CD8-positive, alpha-beta memory T cell (primary cell): ENCODE measurements around the gene IL1B. TPM values are rescaled to one million over a fixed set of nuclear protein-coding genes. Genes with fewer than 3 reads are reported as not detected.
"Not testable (repeated sequence)": the region's sequence is repeated elsewhere in the genome, so short reads cannot be mapped to it uniquely, and the experiment has no call there.

Experiments
- CTCF ChIA-PET: fragments of 350-600 bp; sonication (Branson Sonifier 250); formaldehyde crosslinking; loops from one replicate; lab custom pipeline; 2021; ENCODE audit warnings: antibody characterized with exemption; lab: Charles Lee
- POLR2A ChIA-PET: fragments of 350-600 bp; sonication (Branson Sonifier 250); formaldehyde crosslinking; loops from one replicate; lab custom pipeline; 2021; ENCODE audit warnings: antibody characterized with exemption; lab: Charles Lee
- DNase-seq, 5 donors: peaks; one replicate each; pipeline versions ENCODE4 v3.0.0 to v3.0.0-alpha.2; 2020 to 2022; ENCODE audit warnings: mixed read lengths in 1 of 5
- H3K27ac ChIP-seq: one replicate; pipeline ENCODE4 v1.7.0; 2013; ENCODE audit warnings: low read depth, mild to moderate bottlenecking, low read length, moderate library complexity
- H3K27me3 ChIP-seq: 2 replicates; pipeline ENCODE4 v1.7.0; 2013; ENCODE audit warnings: low read length, mild to moderate bottlenecking; ENCODE audit not compliant: insufficient read depth, poor library complexity, severe bottlenecking
- H3K36me3 ChIP-seq: 2 replicates; pipeline ENCODE4 v1.7.0; 2013; ENCODE audit warnings: mild to moderate bottlenecking, low read length, moderate library complexity; ENCODE audit not compliant: insufficient read depth
- H3K4me1 ChIP-seq: 2 replicates; pipeline ENCODE4 v1.7.0; 2013; ENCODE audit warnings: mild to moderate bottlenecking, low read length, moderate library complexity; ENCODE audit not compliant: insufficient read depth
- H3K4me3 ChIP-seq: 2 replicates; pipeline ENCODE4 v1.7.0; 2013; ENCODE audit warnings: mild to moderate bottlenecking, low read length
- H3K9me3 ChIP-seq: 2 replicates; pipeline ENCODE4 v1.7.0; 2013; ENCODE audit warnings: mild to moderate bottlenecking, low read length
- H3K27ac Mint-ChIP-seq, 8 donors: one replicate each; pipeline ENCODE4 v1.8.0; 2020 to 2021; ENCODE audit warnings: mixed read lengths in 8 of 8, mild to moderate bottlenecking in 6 of 8, inconsistent platforms in 3 of 8, moderate library complexity in 3 of 8
- H3K27me3 Mint-ChIP-seq, 2 donors: one replicate each; pipeline ENCODE4 v1.8.0; 2020 to 2021; ENCODE audit warnings: mixed read lengths in 2 of 2, mild to moderate bottlenecking in 1 of 2, moderate library complexity in 1 of 2
- H3K36me3 Mint-ChIP-seq, 3 donors: one replicate each; pipeline ENCODE4 v1.8.0; 2020 to 2021; ENCODE audit warnings: mixed read lengths in 3 of 3, inconsistent platforms in 1 of 3, mild to moderate bottlenecking in 1 of 3
- H3K4me1 Mint-ChIP-seq, 3 donors: one replicate each; pipeline ENCODE4 v1.8.0; 2020 to 2021; ENCODE audit warnings: mixed read lengths in 3 of 3, inconsistent platforms in 1 of 3, mild to moderate bottlenecking in 1 of 3
- H3K4me3 Mint-ChIP-seq, 7 donors: one replicate each; pipeline ENCODE4 v1.8.0; 2020 to 2021; ENCODE audit warnings: mixed read lengths in 7 of 7, mild to moderate bottlenecking in 6 of 7, moderate library complexity in 4 of 7, inconsistent platforms in 2 of 7
- H3K9me3 Mint-ChIP-seq, 5 donors: one replicate each; pipeline ENCODE4 v1.8.0; 2020 to 2022; ENCODE audit warnings: mixed read lengths in 5 of 5, mild to moderate bottlenecking in 3 of 5, moderate library complexity in 2 of 5, inconsistent platforms in 1 of 5
- polyA plus RNA-seq: library from polyadenylated mRNA; unstranded; fragments of 300-500 nt; fragmentation: Illumina TruSeq; gene quantifications from one replicate; pipeline ENCODE4 v1.2.3, GENCODE V29; 2021
- total RNA-seq, 2 experiments: library from RNA; stranded (reverse); gene quantifications; one replicate each; pipeline ENCODE4 v1.2.3, GENCODE V29; 2021

IL1B gene
- total and polyA plus RNA-seq, 3 experiments from 2014 or later: not detected

DNA sequence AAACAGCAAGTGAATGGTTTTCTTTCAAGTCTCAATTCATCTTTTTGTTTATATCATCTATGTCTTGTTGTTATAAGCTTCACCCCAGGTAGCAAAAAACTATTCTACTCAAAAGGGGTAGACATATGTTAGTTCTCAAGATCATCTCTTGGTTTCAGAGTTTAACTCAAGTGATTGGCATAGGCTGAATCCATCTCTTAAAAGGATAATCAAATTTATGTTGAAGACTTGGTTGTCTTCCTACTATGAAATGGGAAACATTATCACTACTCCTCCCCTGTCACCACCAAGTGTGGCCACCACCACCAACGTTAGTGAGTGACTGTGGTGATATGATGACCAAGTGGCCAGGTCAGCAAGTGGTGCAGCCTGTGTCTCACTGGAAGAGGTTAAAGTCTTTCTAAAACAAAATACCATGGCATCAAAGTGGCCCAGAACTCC, 1.5 kb downstream of the IL1B start:
- ChIA-PET POLR2A (no interaction called here), CTCF (no interaction called here)
- no peak for DNase-seq
- no peaks in the 10 kb centered on the region for H3K36me3 Mint-ChIP-seq
- Histone ChIP-seq H3K27me3 (peaks cover 3% of the 10 kb centered on the region), H3K4me1 (no peaks in the 10 kb centered on the region), H3K4me3 (no peak overlapping the region), H3K27ac (no peak overlapping the region), H3K36me3 (no peaks in the 10 kb centered on the region), H3K9me3 (no peaks in the 10 kb centered on the region)
- peaks cover 17 to 19% of the 10 kb centered on the region in 2 donors for H3K27me3 Mint-ChIP-seq
- H3K27ac Mint-ChIP-seq: no peak overlapping the region
- H3K4me1 Mint-ChIP-seq: no peaks in the 10 kb centered on the region
- no peak overlapping the region for H3K4me3 Mint-ChIP-seq
- H3K9me3 Mint-ChIP-seq: no peaks in the 10 kb centered on the region

DNA sequence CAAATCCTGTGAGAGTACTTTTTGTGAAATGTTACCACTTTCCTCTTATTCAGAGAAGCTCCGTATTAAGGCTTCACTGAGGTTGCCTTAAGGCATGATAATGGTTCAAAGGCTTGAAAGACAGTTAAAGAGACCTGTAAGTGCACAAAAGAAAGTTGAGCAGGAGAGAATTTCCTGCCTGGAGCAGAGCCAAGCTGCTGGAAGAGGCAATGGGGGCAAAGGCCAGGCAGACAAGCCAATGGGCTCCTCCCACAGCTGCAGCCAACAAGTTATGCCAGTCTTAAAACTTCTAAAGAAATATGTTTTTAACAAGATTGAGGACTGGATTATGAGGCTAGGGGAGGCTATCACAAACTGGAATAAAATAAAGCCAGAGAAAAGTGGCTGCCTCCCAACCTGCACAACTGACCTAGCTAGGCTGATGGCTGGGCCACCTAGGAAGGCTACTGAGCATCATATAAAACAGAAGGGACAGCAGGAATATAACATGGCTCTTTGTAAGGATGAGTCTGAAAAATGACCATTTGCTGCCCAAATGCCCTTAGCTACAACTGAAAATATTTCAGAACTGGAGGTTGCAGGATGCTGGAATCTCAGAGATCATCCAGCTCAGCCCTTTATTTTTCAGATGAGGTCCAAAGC, 2.1 kb downstream of the IL1B start:
- Histone ChIP-seq H3K4me3 (no peak overlapping the region), H3K36me3 (no peaks in the 10 kb centered on the region), H3K4me1 (no peaks in the 10 kb centered on the region), H3K27ac (no peak overlapping the region), H3K9me3 (no peaks in the 10 kb centered on the region), H3K27me3 (peaks cover 1% of the 10 kb centered on the region)
- peaks cover 12 to 18% of the 10 kb centered on the region in 2 donors for H3K27me3 Mint-ChIP-seq
- H3K36me3 Mint-ChIP-seq: no peaks in the 10 kb centered on the region
- H3K27ac Mint-ChIP-seq: no peak overlapping the region
- POLR2A ChIA-PET: no interaction called here
- CTCF ChIA-PET: no interaction called here
- no peak for DNase-seq
- H3K4me3 Mint-ChIP-seq: no peak overlapping the region
- no peaks in the 10 kb centered on the region for H3K9me3 Mint-ChIP-seq
- no peaks in the 10 kb centered on the region for H3K4me1 Mint-ChIP-seq

DNA sequence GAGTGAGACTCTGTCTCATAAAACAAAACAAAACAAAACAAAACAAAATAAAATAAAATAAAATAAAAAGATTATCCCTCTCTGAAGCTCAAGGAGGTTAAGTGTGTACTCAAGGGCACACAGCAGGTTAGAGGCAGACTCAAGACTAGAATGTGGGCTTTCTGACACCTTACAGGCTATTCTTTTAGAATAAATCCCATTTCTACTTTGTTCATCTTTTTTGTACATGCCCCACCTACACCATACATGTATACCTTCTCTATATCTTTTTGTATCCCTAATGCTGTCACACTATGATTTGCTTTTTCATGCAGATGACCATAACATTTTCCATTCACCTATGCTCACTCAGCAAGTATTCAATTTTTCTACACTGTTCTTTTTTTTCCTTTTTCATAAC, 2.6 kb downstream of the IL1B start:
- Mint-ChIP-seq H3K4me1 (no peaks in the 10 kb centered on the region), H3K27me3 (peaks cover 11 to 14% of the 10 kb centered on the region in 2 donors)
- CTCF ChIA-PET: no interaction called here

DNA sequence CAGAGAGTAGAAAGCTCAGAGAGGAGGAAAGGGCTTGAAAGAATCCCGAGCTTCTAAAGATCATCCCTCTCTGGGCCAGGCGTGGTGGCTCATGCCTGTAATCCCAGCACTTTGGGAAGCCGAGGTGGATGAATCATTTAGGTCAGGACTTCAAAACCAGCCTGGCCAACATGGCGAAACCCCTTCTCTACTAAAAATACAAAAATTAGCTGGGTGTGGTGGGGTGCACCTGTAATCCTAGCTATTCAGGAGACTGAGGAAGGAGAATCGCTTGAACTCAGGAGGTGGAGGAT, 3.0 kb downstream of the IL1B start:
- DNase-seq, H3K36me3 Mint-ChIP-seq, H3K27me3 ChIP-seq, H3K9me3 ChIP-seq, H3K4me1 ChIP-seq, H3K4me1 Mint-ChIP-seq, H3K9me3 Mint-ChIP-seq, H3K27ac ChIP-seq, POLR2A ChIA-PET, CTCF ChIA-PET, H3K4me3 ChIP-seq, H3K36me3 ChIP-seq, H3K27ac Mint-ChIP-seq, H3K4me3 Mint-ChIP-seq: not testable (repeated sequence)
- H3K27me3 Mint-ChIP-seq: peaks cover 12 to 13% of the 10 kb centered on the region in 2 donors

More for the DNA sequence above, 2.6 kb downstream of the IL1B start:
- DNase-seq: no peak
- Histone ChIP-seq H3K4me1 (no peaks in the 10 kb centered on the region), H3K36me3 (no peaks in the 10 kb centered on the region), H3K4me3 (no peak overlapping the region), H3K27ac (no peak overlapping the region), H3K27me3 (no peaks in the 10 kb centered on the region), H3K9me3 (no peaks in the 10 kb centered on the region)
- H3K9me3 Mint-ChIP-seq: no peaks in the 10 kb centered on the region
- H3K4me3 Mint-ChIP-seq: no peak overlapping the region
- no peaks in the 10 kb centered on the region for H3K36me3 Mint-ChIP-seq
- POLR2A ChIA-PET: no interaction called here
- no peak overlapping the region for H3K27ac Mint-ChIP-seq

DNA sequence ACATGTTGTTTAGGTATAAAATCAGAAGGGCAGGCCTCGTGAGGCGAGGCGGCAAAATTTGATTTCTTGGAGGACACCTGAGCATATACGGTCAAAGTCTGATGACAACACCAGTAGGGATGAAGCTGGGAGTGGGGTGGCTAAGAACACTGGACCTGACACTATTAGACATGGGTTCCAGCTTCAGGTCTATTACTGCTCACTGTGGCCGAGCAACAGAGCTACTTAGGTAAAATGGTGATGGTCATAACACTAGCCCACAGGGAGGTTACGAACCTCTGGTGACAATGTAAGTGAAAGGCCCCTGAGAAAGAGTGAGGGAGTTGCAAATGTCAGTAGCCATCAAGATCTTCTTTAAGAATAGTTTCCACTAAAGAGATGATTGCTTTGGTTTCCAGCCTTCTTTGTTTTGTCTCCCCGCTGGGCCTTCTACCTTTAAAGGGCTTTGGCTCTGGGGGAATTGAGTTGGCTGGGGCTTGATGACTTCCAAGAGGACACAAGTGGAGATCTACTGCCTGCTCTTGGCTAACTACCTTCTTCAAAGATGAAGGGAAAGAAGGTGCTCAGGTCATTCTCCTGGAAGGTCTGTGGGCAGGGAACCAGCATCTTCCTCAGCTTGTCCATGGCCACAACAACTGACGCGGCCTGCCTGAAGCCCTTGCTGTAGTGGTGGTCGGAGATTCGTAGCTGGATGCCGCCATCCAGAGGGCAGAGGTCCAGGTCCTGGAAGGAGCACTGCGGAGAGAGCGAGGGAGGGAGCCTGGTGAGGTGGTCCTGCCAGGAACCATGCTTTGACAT, 3.5 kb downstream of the IL1B start:
- CTCF ChIA-PET: no interaction called here
- no peaks in the 10 kb centered on the region for H3K36me3 ChIP-seq
- H3K27ac ChIP-seq: no peak overlapping the region
- peak overlapping the region in 1 of 8 donors; percentile 17 for H3K27ac Mint-ChIP-seq
- H3K9me3 ChIP-seq: no peaks in the 10 kb centered on the region
- POLR2A ChIA-PET: no interaction called here
- H3K9me3 Mint-ChIP-seq: no peaks in the 10 kb centered on the region
- H3K4me1 ChIP-seq: no peaks in the 10 kb centered on the region
- no peaks in the 10 kb centered on the region for H3K36me3 Mint-ChIP-seq
- H3K4me1 Mint-ChIP-seq: no peaks in the 10 kb centered on the region
- H3K4me3 Mint-ChIP-seq: no peak overlapping the region
- H3K27me3 ChIP-seq: no peaks in the 10 kb centered on the region
- no peak for DNase-seq
- H3K4me3 ChIP-seq: no peak overlapping the region
- H3K27me3 Mint-ChIP-seq: peaks cover 11 to 17% of the 10 kb centered on the region in 2 donors

DNA sequence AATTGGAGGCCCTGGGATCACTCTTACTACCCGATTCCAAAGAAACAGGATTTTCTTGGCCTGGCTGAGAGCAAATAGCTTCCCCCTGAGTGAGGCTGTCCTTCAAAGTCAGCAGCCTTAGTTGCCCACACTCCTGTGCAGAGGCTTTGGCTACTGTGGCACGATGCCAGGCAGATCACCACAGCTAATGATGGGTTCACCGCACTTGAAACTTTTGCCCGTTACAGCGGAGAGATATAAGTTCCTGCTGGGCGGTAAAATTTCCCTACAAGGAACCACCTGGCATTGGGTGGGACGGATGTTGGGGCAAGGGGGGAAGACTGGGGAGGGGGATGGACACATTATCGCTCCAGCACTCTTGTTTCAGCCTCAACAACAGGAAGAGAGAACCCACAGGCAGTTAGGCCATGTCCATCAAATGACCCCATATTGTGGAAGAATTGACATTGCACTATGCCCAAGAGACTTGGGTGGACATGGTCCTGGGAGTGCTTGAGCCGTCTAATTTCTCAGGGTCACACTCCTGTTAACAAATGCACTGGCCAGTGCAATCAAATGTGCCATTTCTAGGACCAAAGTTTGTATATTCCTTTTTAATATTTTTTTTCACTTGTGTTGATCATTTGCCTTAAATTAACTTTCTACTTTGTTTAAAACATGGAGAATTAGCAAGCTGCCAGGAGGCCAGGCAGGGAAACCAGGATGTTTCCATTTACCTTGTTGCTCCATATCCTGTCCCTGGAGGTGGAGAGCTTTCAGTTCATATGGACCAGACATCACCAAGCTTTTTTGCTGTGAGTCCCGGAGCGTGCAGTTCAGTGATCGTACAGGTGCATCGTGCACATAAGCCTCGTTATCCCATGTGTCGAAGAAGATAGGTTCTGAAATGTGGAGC, 4.4 kb downstream of the IL1B start:
- H3K4me3 ChIP-seq: no peak overlapping the region
- H3K27me3 Mint-ChIP-seq: peaks cover 11 to 21% of the 10 kb centered on the region in 2 donors
- no peak overlapping the region for H3K27ac ChIP-seq
- no peak overlapping the region for H3K27ac Mint-ChIP-seq
- CTCF ChIA-PET: no interaction called here
- no peaks in the 10 kb centered on the region for H3K36me3 Mint-ChIP-seq
- no peaks in the 10 kb centered on the region for H3K4me1 Mint-ChIP-seq
- no peak overlapping the region for H3K4me3 Mint-ChIP-seq
- no peaks in the 10 kb centered on the region for H3K36me3 ChIP-seq
- no peaks in the 10 kb centered on the region for H3K4me1 ChIP-seq
- no peaks in the 10 kb centered on the region for H3K9me3 ChIP-seq
- DNase-seq: no peak
- no peaks in the 10 kb centered on the region for H3K9me3 Mint-ChIP-seq
- H3K27me3 ChIP-seq: no peaks in the 10 kb centered on the region
- POLR2A ChIA-PET: interaction anchor here (0.6 kb wide), 1 partner anchor 9 kb away, joined by 6 read pairs; no protein-coding TSS in a partner anchor

DNA sequence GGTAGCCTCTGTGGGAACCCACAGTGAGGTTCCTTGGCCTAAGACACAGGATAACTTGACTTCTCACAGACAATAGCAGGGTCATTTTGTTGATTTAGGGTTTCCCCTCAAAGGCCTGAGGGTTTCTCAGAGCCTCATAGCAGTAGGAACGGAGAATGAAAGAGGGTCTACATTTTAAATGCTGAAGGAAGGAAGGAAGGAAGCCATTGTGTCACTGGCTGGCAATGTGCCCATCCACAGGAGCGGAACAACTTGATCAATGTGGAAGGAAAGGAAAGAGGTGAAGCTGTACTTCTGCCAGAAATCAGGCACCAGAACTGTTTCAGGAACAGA, 5.1 kb downstream of the IL1B start:
- Histone ChIP-seq H3K36me3 (no peaks in the 10 kb centered on the region), H3K4me1 (no peaks in the 10 kb centered on the region), H3K27ac (no peak overlapping the region), H3K4me3 (no peak overlapping the region), H3K27me3 (no peaks in the 10 kb centered on the region), H3K9me3 (no peaks in the 10 kb centered on the region)
- no peak overlapping the region for H3K4me3 Mint-ChIP-seq
- ChIA-PET POLR2A (interaction anchor here (0.6 kb wide), 1 partner anchor 8 kb away, joined by 6 read pairs; no protein-coding TSS in a partner anchor), CTCF (no interaction called here)
- no peaks in the 10 kb centered on the region for H3K4me1 Mint-ChIP-seq
- no peaks in the 10 kb centered on the region for H3K9me3 Mint-ChIP-seq
- no peak for DNase-seq
- peaks cover 11 to 21% of the 10 kb centered on the region in 2 donors for H3K27me3 Mint-ChIP-seq
- no peaks in the 10 kb centered on the region for H3K36me3 Mint-ChIP-seq
- H3K27ac Mint-ChIP-seq: no peak overlapping the region
